ENCODE results near the gene PPM1H.

The PPM1H gene

GRCh38 chr12:62697893-62698292 lies 237.1 kb downstream of the PPM1H start:
- no peaks in the 10 kb centered on the region for H3K9me3 ChIP-seq (ENCODE audit: low read length)
- no peak overlapping the region for H3K4me2 ChIP-seq (ENCODE audit: low read length)
- H3K27ac ChIP-seq (ENCODE audit: low read depth, low read length, poor library complexity, severe bottlenecking): no peak overlapping the region
- H3K4me3 ChIP-seq (ENCODE audit: low read depth, low read length, poor library complexity, severe bottlenecking): no peak overlapping the region
- H4K20me1 ChIP-seq (ENCODE audit: insufficient read depth, low read length): no peaks in the 10 kb centered on the region
- H3F3A ChIP-seq (ENCODE audit: insufficient read depth, low read length): no peaks in the 10 kb centered on the region
- H3K9me2 ChIP-seq (ENCODE audit: low read depth, low read length): no peaks in the 10 kb centered on the region
- no peak overlapping the region for H2AFZ ChIP-seq (ENCODE audit: low read length)
- no peak overlapping the region for H3K9ac ChIP-seq (ENCODE audit: low read length)
- no peaks in the 10 kb centered on the region for H3K27me3 ChIP-seq (ENCODE audit: insufficient read depth, low read length)
- H3K4me1 ChIP-seq (ENCODE audit: insufficient read depth, low read length, severe bottlenecking): no peaks in the 10 kb centered on the region
- H3K36me3 ChIP-seq (ENCODE audit: insufficient read depth, low read length): no peaks in the 10 kb centered on the region
- no peak for TF ChIP-seq EZH2 (IDR thresholded peaks at IDR 0.05; ENCODE audit: borderline replicate concordance, low read length)
- no peak for TF ChIP-seq CTCF (IDR thresholded peaks at IDR 0.05; ENCODE audit: low read length)
- H3K79me2 ChIP-seq (ENCODE audit: insufficient read depth, low read length): no peaks in the 10 kb centered on the region

GRCh38 chr12:62695696-62696095 lies 239.3 kb downstream of the PPM1H start:
- no peaks in the 10 kb centered on the region for H3K79me2 ChIP-seq (ENCODE audit: insufficient read depth, low read length)
- no peak overlapping the region for H3K4me2 ChIP-seq (ENCODE audit: low read length)
- H4K20me1 ChIP-seq (ENCODE audit: insufficient read depth, low read length): no peaks in the 10 kb centered on the region
- H3K4me1 ChIP-seq (ENCODE audit: insufficient read depth, low read length, severe bottlenecking): no peaks in the 10 kb centered on the region
- TF ChIP-seq CTCF (IDR thresholded peaks at IDR 0.05; ENCODE audit: low read length) (no peak), EZH2 (IDR thresholded peaks at IDR 0.05; ENCODE audit: borderline replicate concordance, low read length) (no peak)
- H3K36me3 ChIP-seq (ENCODE audit: insufficient read depth, low read length): no peaks in the 10 kb centered on the region
- no peaks in the 10 kb centered on the region for H3F3A ChIP-seq (ENCODE audit: insufficient read depth, low read length)
- no peak overlapping the region for H3K4me3 ChIP-seq (ENCODE audit: low read depth, low read length, poor library complexity, severe bottlenecking)
- H3K9me2 ChIP-seq (ENCODE audit: low read depth, low read length): no peaks in the 10 kb centered on the region
- no peaks in the 10 kb centered on the region for H3K9me3 ChIP-seq (ENCODE audit: low read length)
- H3K27ac ChIP-seq (ENCODE audit: low read depth, low read length, poor library complexity, severe bottlenecking): no peak overlapping the region
- no peak overlapping the region for H2AFZ ChIP-seq (ENCODE audit: low read length)
- no peaks in the 10 kb centered on the region for H3K27me3 ChIP-seq (ENCODE audit: insufficient read depth, low read length)
- H3K9ac ChIP-seq (ENCODE audit: low read length): no peak overlapping the region

- Histone ChIP-seq H3K4me1 (ENCODE audit: insufficient read depth, low read length, severe bottlenecking) (no peaks in the 10 kb centered on the region), H3K79me2 (ENCODE audit: insufficient read depth, low read length) (no peaks in the 10 kb centered on the region), H3K9me2 (ENCODE audit: low read depth, low read length) (no peaks in the 10 kb centered on the region), H3K9ac (ENCODE audit: low read length) (no peak overlapping the region), H4K20me1 (ENCODE audit: insufficient read depth, low read length) (no peaks in the 10 kb centered on the region), H3K4me3 (ENCODE audit: low read depth, low read length, poor library complexity, severe bottlenecking) (no peak overlapping the region), H3K36me3 (ENCODE audit: insufficient read depth, low read length) (no peaks in the 10 kb centered on the region), H3F3A (ENCODE audit: insufficient read depth, low read length) (no peaks in the 10 kb centered on the region), H3K27ac (ENCODE audit: low read depth, low read length, poor library complexity, severe bottlenecking) (no peak overlapping the region), H3K4me2 (ENCODE audit: low read length) (no peak overlapping the region), H3K27me3 (ENCODE audit: insufficient read depth, low read length) (no peaks in the 10 kb centered on the region), H2AFZ (ENCODE audit: low read length) (no peak overlapping the region), H3K9me3 (ENCODE audit: low read length) (no peaks in the 10 kb centered on the region)
- TF ChIP-seq EZH2 (IDR thresholded peaks at IDR 0.05; ENCODE audit: borderline replicate concordance, low read length) (no peak), CTCF (IDR thresholded peaks at IDR 0.05; ENCODE audit: low read length) (no peak)
Observed at GRCh38 chr12:62694632-62695031, 240.3 kb downstream of the PPM1H start.

Measured in OCI-LY1 (cell line).